MM.1S (cell line): Measurements from ENCODE around the gene RELN.

Source experiments
- CTCF ChIP-seq: fragments of 300-600 bp; sonication (generic); IDR thresholded peaks from 2 replicates; pipeline ENCODE4 v1.5.1; 2016; ENCODE audit warnings: antibody characterized with exemption, low read length, mixed read lengths
- EZH2 ChIP-seq: fragments of 300-600 bp; sonication (generic); optimal IDR thresholded peaks from 2 replicates; pipeline ENCODE3; 2017; ENCODE audit warnings: low read depth, mild to moderate bottlenecking, antibody characterized with exemption, low read length, mixed read lengths
- EZH2phosphoT487 ChIP-seq: fragments of 300-600 bp; sonication (generic); IDR thresholded peaks from 2 replicates; pipeline ENCODE4 v1.6.1; 2018; ENCODE audit warnings: antibody characterized with exemption, low read length

GRCh38 chr7:103887853-103888602, 101.4 kb downstream of the RELN start:
- no peak for TF ChIP-seq CTCF
- TF ChIP-seq EZH2 = no peak
- no peak for TF ChIP-seq EZH2phosphoT487
